GM12874 (cell line): ENCODE measurements around the gene PLPP3.

Experiments
- TF ChIP-seq, protein P1 (sequence below): IDR thresholded peaks from 2 replicates; pipeline ENCODE4 v1.5.1; 2011; ENCODE audit warnings: low read depth, mild to moderate bottlenecking, control low read depth, low read length, moderate library complexity; ENCODE audit not compliant: insufficient read depth

Gene PLPP3

DNA sequence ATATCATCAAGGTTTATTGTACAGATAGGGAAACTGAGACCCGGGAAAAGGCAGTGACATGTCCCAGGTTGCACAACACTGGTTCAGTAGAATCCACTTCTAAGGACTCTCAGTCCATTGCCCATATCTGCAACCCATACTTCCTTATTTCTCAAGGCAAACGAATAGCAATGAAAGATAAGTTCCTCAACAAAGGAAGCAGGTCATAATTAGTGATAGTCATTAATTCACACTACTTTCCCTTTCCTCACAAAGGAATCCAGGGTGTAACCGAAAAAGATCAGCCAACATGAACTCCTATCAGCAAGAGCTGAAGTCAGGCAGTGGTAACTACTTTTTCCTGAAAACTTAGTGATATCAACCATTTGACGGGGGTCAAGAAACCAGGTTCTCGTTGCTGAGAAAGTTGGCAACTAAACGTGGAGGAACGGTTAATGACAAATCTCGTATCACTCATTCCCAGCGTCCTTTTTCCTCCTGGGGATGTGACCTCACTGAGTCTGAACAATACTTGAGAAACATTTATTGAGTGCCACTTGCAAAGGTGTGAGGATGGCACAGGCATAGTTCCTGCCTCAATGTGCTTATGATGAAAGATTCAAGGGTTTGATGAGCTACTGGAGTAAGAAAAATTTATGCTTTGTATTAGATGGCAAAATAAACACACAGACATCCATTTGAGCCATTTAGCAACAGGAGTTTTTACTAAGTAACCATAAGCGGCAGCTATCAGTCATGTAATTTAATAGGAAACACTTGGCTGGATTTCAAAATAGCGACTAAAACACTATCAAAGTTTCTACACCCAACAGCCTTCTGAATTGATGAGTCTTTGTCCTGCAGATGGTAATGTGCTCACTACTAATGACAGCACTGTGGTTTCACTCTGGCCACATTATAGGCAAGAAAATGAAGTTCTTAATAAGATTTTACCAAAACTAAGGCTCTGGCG, 82.3 kb downstream of the PLPP3 start:
- TF ChIP-seq, protein P1, sequence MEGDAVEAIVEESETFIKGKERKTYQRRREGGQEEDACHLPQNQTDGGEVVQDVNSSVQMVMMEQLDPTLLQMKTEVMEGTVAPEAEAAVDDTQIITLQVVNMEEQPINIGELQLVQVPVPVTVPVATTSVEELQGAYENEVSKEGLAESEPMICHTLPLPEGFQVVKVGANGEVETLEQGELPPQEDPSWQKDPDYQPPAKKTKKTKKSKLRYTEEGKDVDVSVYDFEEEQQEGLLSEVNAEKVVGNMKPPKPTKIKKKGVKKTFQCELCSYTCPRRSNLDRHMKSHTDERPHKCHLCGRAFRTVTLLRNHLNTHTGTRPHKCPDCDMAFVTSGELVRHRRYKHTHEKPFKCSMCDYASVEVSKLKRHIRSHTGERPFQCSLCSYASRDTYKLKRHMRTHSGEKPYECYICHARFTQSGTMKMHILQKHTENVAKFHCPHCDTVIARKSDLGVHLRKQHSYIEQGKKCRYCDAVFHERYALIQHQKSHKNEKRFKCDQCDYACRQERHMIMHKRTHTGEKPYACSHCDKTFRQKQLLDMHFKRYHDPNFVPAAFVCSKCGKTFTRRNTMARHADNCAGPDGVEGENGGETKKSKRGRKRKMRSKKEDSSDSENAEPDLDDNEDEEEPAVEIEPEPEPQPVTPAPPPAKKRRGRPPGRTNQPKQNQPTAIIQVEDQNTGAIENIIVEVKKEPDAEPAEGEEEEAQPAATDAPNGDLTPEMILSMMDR = no peak

DNA sequence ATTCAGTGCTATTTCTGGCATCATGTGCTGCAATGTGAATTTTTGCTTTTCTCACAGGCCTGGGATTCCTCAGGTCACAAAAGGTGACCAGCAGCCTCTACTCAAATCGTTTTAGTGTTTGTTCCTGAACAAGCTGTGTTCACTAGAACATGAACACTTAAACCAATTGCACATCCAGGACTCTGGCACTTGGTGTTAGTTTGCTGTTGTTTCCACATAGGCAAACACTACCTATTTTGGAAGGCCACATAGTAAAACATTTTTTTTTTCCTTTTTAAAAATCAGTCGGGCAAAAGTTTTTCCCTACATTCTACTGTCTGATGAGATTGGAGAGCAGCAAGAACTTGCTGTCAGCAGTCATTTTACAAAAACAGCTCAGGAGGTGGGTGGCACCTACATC, 83.2 kb downstream of the PLPP3 start:
- TF ChIP-seq, protein P1 = no peak

- TF ChIP-seq, protein P1 = no peak
These were observed 83.8 kb downstream of the PLPP3 start for GRCh38 chr1:56495538-56495937.

- TF ChIP-seq, protein P1 = no peak
These were observed 85.1 kb downstream of the PLPP3 start for GRCh38 chr1:56494306-56494705.

GRCh38 chr1:56493826-56494225, 85.5 kb downstream of the PLPP3 start:
- TF ChIP-seq, protein P1 = no peak

DNA sequence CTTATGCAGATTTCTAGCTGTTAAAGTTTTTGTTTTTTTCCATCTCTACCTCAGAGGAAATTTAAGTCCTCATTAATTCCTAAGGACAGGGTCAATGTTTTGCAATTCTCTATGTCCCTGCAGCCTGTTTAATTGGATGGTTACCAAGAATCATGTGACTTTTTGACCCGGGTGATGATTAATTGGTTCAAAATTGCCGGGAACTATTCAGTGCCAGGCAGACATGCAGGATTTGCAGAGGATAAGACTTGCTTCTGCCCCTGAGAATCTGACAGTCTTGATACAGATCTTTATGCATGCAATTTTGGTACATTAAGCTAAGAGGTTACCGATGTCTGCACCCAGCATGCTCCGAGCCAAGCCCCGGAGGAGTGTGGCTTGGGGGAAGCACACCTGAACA, 87.9 kb downstream of the PLPP3 start:
- TF ChIP-seq, protein P1 = no peak

- TF ChIP-seq, protein P1 = no peak
These were observed 88.7 kb downstream of the PLPP3 start for GRCh38 chr1:56490619-56491018.
